Smooth muscle cell (in vitro differentiated cells): ENCODE measurements around the gene BORCS8. TPM values are rescaled to one million over a fixed set of nuclear protein-coding genes. Genes with fewer than 3 reads are reported as not detected.

ENCODE experiments used
- DNase-seq: peaks from one replicate; lab custom pipeline; 2025; ENCODE audit not compliant: unreplicated experiment; lab: John Stamatoyannopoulos, UW
- H2AFZ ChIP-seq: fragments of 200-600 bp; sonication (generic); 2 replicates; pipeline ENCODE4 v1.6.0; 2016; ENCODE audit warnings: antibody characterized with exemption, low read depth, mild to moderate bottlenecking
- H3F3A ChIP-seq: fragments of 200-600 bp; sonication (generic); 2 replicates; pipeline ENCODE4 v1.6.0; 2017; ENCODE audit warnings: antibody characterized with exemption, low read depth
- H3K27ac ChIP-seq: fragments of 200-600 bp; sonication (generic); 2 replicates; pipeline ENCODE4 v1.5.1; 2016; ENCODE audit warnings: low read depth, mild to moderate bottlenecking
- H3K27me3 ChIP-seq: fragments of 200-600 bp; sonication (generic); 2 replicates; pipeline ENCODE4 v1.6.1; 2016; ENCODE audit warnings: low read depth, mild to moderate bottlenecking
- H3K36me3 ChIP-seq: fragments of 200-600 bp; sonication (generic); 2 replicates; pipeline ENCODE4 v1.5.1; 2016; ENCODE audit warnings: low read depth
- H3K4me1 ChIP-seq: fragments of 200-600 bp; sonication (generic); 2 replicates; pipeline ENCODE4 v1.5.1; 2016; ENCODE audit warnings: low read depth
- H3K4me2 ChIP-seq: fragments of 200-600 bp; sonication (generic); 2 replicates; pipeline ENCODE4 v1.6.0; 2016; ENCODE audit warnings: mild to moderate bottlenecking
- H3K4me3 ChIP-seq: fragments of 200-600 bp; sonication (generic); 2 replicates; pipeline ENCODE4 v1.5.1; 2016; ENCODE audit warnings: mild to moderate bottlenecking
- H3K79me2 ChIP-seq: fragments of 200-600 bp; sonication (generic); 2 replicates; pipeline ENCODE4 v1.6.0; 2016; ENCODE audit warnings: low read depth, mild to moderate bottlenecking
- H3K9ac ChIP-seq: fragments of 200-600 bp; sonication (generic); 2 replicates; pipeline ENCODE4 v1.6.0; 2016; ENCODE audit warnings: low read depth
- H3K9me3 ChIP-seq: fragments of 200-600 bp; sonication (generic); replicated peaks from 2 replicates; pipeline ENCODE4 v1.5.1; 2016; ENCODE audit warnings: low read depth
- H4K20me1 ChIP-seq: fragments of 200-600 bp; sonication (generic); 2 replicates; pipeline ENCODE4 v1.6.0; 2016; ENCODE audit warnings: low read depth
- CTCF ChIP-seq: fragments of 200-600 bp; sonication (generic); IDR thresholded peaks from 2 replicates; pipeline ENCODE4 v1.5.1; 2017; ENCODE audit warnings: borderline replicate concordance, mild to moderate bottlenecking, antibody characterized with exemption; ENCODE audit not compliant: insufficient read depth, poor library complexity, severe bottlenecking
- WGBS: methylation state at CpG from one replicate; pipeline ENCODE4 v1.1.7; 2016; ENCODE audit warnings: low lambda C conversion rate; 5-methylcytosine and 5-hydroxymethylcytosine counted together
- polyA plus RNA-seq: library from polyadenylated mRNA; unstranded; fragments of >200 nt; fragmentation: Nextera tagmentation; extraction: Ambion mirVana; gene quantifications from 2 replicates; pipeline ENCODE4 v1.2.1, GENCODE V29; 2016
- small RNA-seq: library from RNA; depleted of rRNA; stranded (forward); fragments of <200 nt; gene quantifications from one replicate; pipeline ENCODE3, GENCODE V24; 2014
- total RNA-seq: library from RNA; depleted of rRNA; stranded (reverse); fragments of >200 nt; gene quantifications from 2 replicates; pipeline ENCODE4 v1.2.3, GENCODE V29; 2014

BORCS8 gene
- total and polyA plus RNA-seq, 2 experiments from 2014 or later: 10.0 to 15.7 TPM

GRCh38 chr19:19133985-19134384 lies 58.0 kb downstream of the BORCS8 start:
- no peak for TF ChIP-seq CTCF
- Histone ChIP-seq H3F3A (no peaks in the 10 kb centered on the region), H3K9ac (no peak overlapping the region), H3K36me3 (no peaks in the 10 kb centered on the region), H2AFZ (no peak overlapping the region), H3K4me2 (no peak overlapping the region), H3K4me1 (peaks cover 3% of the 10 kb centered on the region), H4K20me1 (no peaks in the 10 kb centered on the region), H3K9me3 (no peaks in the 10 kb centered on the region), H3K27me3 (no peaks in the 10 kb centered on the region), H3K79me2 (peaks cover 9% of the 10 kb centered on the region), H3K4me3 (no peak overlapping the region), H3K27ac (no peak overlapping the region)
- WGBS: 96% methylated on average over 6 of the region's 6 CpGs
- no peak for DNase-seq

GRCh38 chr19:19132912-19133311 lies 59.0 kb downstream of the BORCS8 start:
- H3K9me3 ChIP-seq: no peaks in the 10 kb centered on the region
- no peak overlapping the region for H3K4me2 ChIP-seq
- H3K4me1 ChIP-seq: peaks cover 3% of the 10 kb centered on the region
- peaks cover 8% of the 10 kb centered on the region for H3K79me2 ChIP-seq
- H3K36me3 ChIP-seq: no peaks in the 10 kb centered on the region
- no peak overlapping the region for H3K27ac ChIP-seq
- no peaks in the 10 kb centered on the region for H3F3A ChIP-seq
- no peak overlapping the region for H3K4me3 ChIP-seq
- no peak overlapping the region for H2AFZ ChIP-seq
- H4K20me1 ChIP-seq: no peaks in the 10 kb centered on the region
- no peak overlapping the region for H3K9ac ChIP-seq
- DNase-seq: no peak
- TF ChIP-seq CTCF: no peak
- H3K27me3 ChIP-seq: no peaks in the 10 kb centered on the region
- WGBS: 99% methylated on average over 12 of the region's 12 CpGs

DNA sequence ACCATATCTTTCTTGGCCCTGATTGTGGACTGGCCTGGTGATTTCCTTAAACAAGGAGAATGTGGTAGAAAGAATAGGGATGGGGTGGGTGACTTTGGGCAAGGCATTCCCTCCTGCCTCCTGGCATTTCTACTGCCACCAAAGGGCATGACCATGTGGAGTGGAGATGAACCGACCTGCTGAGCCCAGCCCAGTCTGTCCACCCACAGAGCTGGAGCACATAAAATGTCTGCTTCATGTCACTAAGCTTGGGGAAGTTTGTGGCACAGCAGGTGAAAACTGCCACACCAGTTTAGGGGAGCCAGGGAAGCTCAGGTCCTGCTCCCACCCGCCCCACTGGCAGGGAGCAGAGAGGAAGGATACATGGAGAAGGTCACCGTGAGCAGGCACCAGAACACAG lies 60.0 kb downstream of the BORCS8 start:
- TF ChIP-seq CTCF: no peak
- Histone ChIP-seq H3K27me3 (no peaks in the 10 kb centered on the region), H3K27ac (no peak overlapping the region), H3K9me3 (no peaks in the 10 kb centered on the region), H4K20me1 (no peaks in the 10 kb centered on the region), H3K9ac (no peak overlapping the region), H2AFZ (no peak overlapping the region), H3K4me3 (no peak overlapping the region), H3K4me2 (no peak overlapping the region), H3F3A (no peaks in the 10 kb centered on the region), H3K4me1 (no peaks in the 10 kb centered on the region), H3K36me3 (no peaks in the 10 kb centered on the region), H3K79me2 (no peaks in the 10 kb centered on the region)
- no peak for DNase-seq
- WGBS: 84% methylated on average over 3 of the region's 3 CpGs

Small RNAs within 50 kb of the gene (small RNA-seq; reads per million reads assigned to genes)
- not detected for gene RNU6-1028P

Other genes with a start within 250 kb of the BORCS8 start
- gene SUGP2, start 158.6 kb downstream of the BORCS8 start, total RNA-seq: 47.3 and 47.6 TPM in 2 replicates
- gene SUGP2, start 158.6 kb downstream of the BORCS8 start, polyA plus RNA-seq: 42.2 and 51.7 TPM in 2 replicates
- 14.6 and 27.1 TPM in 2 replicates for gene ARMC6, start 158.5 kb downstream of the BORCS8 start, total RNA-seq
- gene ARMC6, start 158.5 kb downstream of the BORCS8 start, polyA plus RNA-seq: 13.8 and 17.8 TPM in 2 replicates
- 8.1 and 11.8 TPM in 2 replicates for gene SLC25A42, start 128.2 kb downstream of the BORCS8 start, total RNA-seq
- gene SLC25A42, start 128.2 kb downstream of the BORCS8 start, polyA plus RNA-seq: 14.4 and 18.9 TPM in 2 replicates
- gene TMEM161A, start 53.7 kb downstream of the BORCS8 start, total RNA-seq: 20.3 and 30.3 TPM in 2 replicates
- gene TMEM161A, start 53.7 kb downstream of the BORCS8 start, polyA plus RNA-seq: 40.6 and 47.8 TPM in 2 replicates
- gene MEF2B, start 21.9 kb downstream of the BORCS8 start, total RNA-seq: 0.40 TPM in 1 of 2 replicates, not detected in the other
- gene MEF2B, start 21.9 kb downstream of the BORCS8 start, polyA plus RNA-seq: 2.9 and 4.4 TPM in 2 replicates
- 47.5 and 59.6 TPM in 2 replicates for gene RFXANK, start 106 bp upstream of the BORCS8 start, total RNA-seq
- 93.5 and 94.8 TPM in 2 replicates for gene RFXANK, start 106 bp upstream of the BORCS8 start, polyA plus RNA-seq
- gene NR2C2AP, start 11.3 kb upstream of the BORCS8 start, total RNA-seq: 3.2 and 6.9 TPM in 2 replicates
- gene NR2C2AP, start 11.3 kb upstream of the BORCS8 start, polyA plus RNA-seq: 10.5 and 14.5 TPM in 2 replicates
- 0.09 TPM in 1 of 2 replicates, not detected in the other for gene NCAN, start 19.8 kb upstream of the BORCS8 start, total RNA-seq
- gene NCAN, start 19.8 kb upstream of the BORCS8 start, polyA plus RNA-seq: not detected in 2 replicates
- gene TM6SF2, start 81.1 kb upstream of the BORCS8 start, total RNA-seq: 1.0 and 3.4 TPM in 2 replicates
- 7.9 and 9.4 TPM in 2 replicates for gene TM6SF2, start 81.1 kb upstream of the BORCS8 start, polyA plus RNA-seq
- 19.9 and 28.9 TPM in 2 replicates for gene SUGP1, start 128.4 kb upstream of the BORCS8 start, total RNA-seq
- 47.4 and 54.1 TPM in 2 replicates for gene SUGP1, start 128.4 kb upstream of the BORCS8 start, polyA plus RNA-seq
- 25.4 and 28.0 TPM in 2 replicates for gene MAU2, start 128.7 kb upstream of the BORCS8 start, total RNA-seq
- 19.9 and 27.6 TPM in 2 replicates for gene MAU2, start 128.7 kb upstream of the BORCS8 start, polyA plus RNA-seq
- 26.8 and 27.1 TPM in 2 replicates for gene GATAD2A, start 213.5 kb upstream of the BORCS8 start, total RNA-seq
- gene GATAD2A, start 213.5 kb upstream of the BORCS8 start, polyA plus RNA-seq: 27.0 and 38.3 TPM in 2 replicates